Measurements from ENCODE around the gene PRKCA.
A peak's percentile ranks its signal among the peaks of the same experiment; 100 is the strongest.

PRKCA gene

GRCh38 chr17:66331038-66331816 lies 28.8 kb downstream of the PRKCA start:
- H3K4me2 ChIP-seq (ENCODE audit: low read length): no peak overlapping the region
- H3K4me1 ChIP-seq (ENCODE audit: control insufficient read depth in 1 of 2, insufficient read depth in 2 of 2, low read length in 2 of 2): no peaks in the 10 kb centered on the region

GRCh38 chr17:66335797-66336196 lies 33.4 kb downstream of the PRKCA start:
- no peak overlapping the region for H3K4me2 ChIP-seq (ENCODE audit: low read length)
- H2BK5ac ChIP-seq (ENCODE audit: low read depth, low read length, poor library complexity): no peak overlapping the region
- no peak overlapping the region for H3K9ac ChIP-seq (ENCODE audit: low read length)
- H3K27ac ChIP-seq (ENCODE audit: low read depth, low read length): no peak overlapping the region
- H4K12ac ChIP-seq (ENCODE audit: low read depth, low read length): no peak overlapping the region
- WGBS (ENCODE audit: extremely low coverage, insufficient coverage, insufficient read length): no CpG with 5 or more reads among the region's 1 CpG
- H4K8ac ChIP-seq (ENCODE audit: low read depth, low read length): no peak overlapping the region
- no peaks in the 10 kb centered on the region for H3K79me1 ChIP-seq (ENCODE audit: low read length)
- no peak overlapping the region for H4K91ac ChIP-seq (ENCODE audit: low read depth, low read length)
- H2BK12ac ChIP-seq (ENCODE audit: low read length): no peak overlapping the region
- no peaks in the 10 kb centered on the region for H3K27me3 ChIP-seq (ENCODE audit: insufficient read depth, low read length)
- H2AK5ac ChIP-seq (ENCODE audit: low read length): no peak overlapping the region
- no peak overlapping the region for H3K23ac ChIP-seq (ENCODE audit: low read length)
- H3K4me3 ChIP-seq (ENCODE audit: low read depth, low read length): no peak overlapping the region
- H3K4ac ChIP-seq (ENCODE audit: low read depth, low read length): no peak overlapping the region
- H3K4me1 ChIP-seq (ENCODE audit: control insufficient read depth in 1 of 2, insufficient read depth in 2 of 2, low read length in 2 of 2): no peaks in the 10 kb centered on the region
- H3K14ac ChIP-seq (ENCODE audit: low read length): no peak overlapping the region
- H3K18ac ChIP-seq (ENCODE audit: low read length): no peak overlapping the region
- H3K9me3 ChIP-seq (ENCODE audit: insufficient read depth, low read depth, low read length): no peaks in the 10 kb centered on the region
- H2BK120ac ChIP-seq (ENCODE audit: insufficient read depth, low read length, poor library complexity): no peak overlapping the region
- no peaks in the 10 kb centered on the region for H3K36me3 ChIP-seq (ENCODE audit: control insufficient read depth in 1 of 2, insufficient read depth in 2 of 2, low read length in 2 of 2)
- no peaks in the 10 kb centered on the region for H3K79me2 ChIP-seq (ENCODE audit: control insufficient read depth, insufficient read depth, low read length, poor library complexity)
- DNase-seq: peak in 1 of 2 donors; percentile 26
- H2AFZ ChIP-seq (ENCODE audit: insufficient read depth, low read length, poor library complexity): no peak overlapping the region

More at GRCh38 chr17:66331038-66331816, 28.8 kb downstream of the PRKCA start:
- no peak overlapping the region for H2AFZ ChIP-seq (ENCODE audit: insufficient read depth, low read length, poor library complexity)
- WGBS (ENCODE audit: extremely low coverage, insufficient coverage, insufficient read length): no CpG with 5 or more reads among the region's 8 CpGs
- no peak overlapping the region for H3K18ac ChIP-seq (ENCODE audit: low read length)
- no peaks in the 10 kb centered on the region for H3K27me3 ChIP-seq (ENCODE audit: insufficient read depth, low read length)
- H3K9ac ChIP-seq (ENCODE audit: low read length): no peak overlapping the region
- no peak overlapping the region for H3K4me3 ChIP-seq (ENCODE audit: low read depth, low read length)
- H3K14ac ChIP-seq (ENCODE audit: low read length): no peak overlapping the region
- no peaks in the 10 kb centered on the region for H3K36me3 ChIP-seq (ENCODE audit: control insufficient read depth in 1 of 2, insufficient read depth in 2 of 2, low read length in 2 of 2)
- H4K12ac ChIP-seq (ENCODE audit: low read depth, low read length): no peak overlapping the region
- H2AK5ac ChIP-seq (ENCODE audit: low read length): no peak overlapping the region
- H3K79me1 ChIP-seq (ENCODE audit: low read length): no peaks in the 10 kb centered on the region
- H4K91ac ChIP-seq (ENCODE audit: low read depth, low read length): no peak overlapping the region
- H2BK5ac ChIP-seq (ENCODE audit: low read depth, low read length, poor library complexity): no peak overlapping the region
- no peak overlapping the region for H4K8ac ChIP-seq (ENCODE audit: low read depth, low read length)
- no peak overlapping the region for H3K23ac ChIP-seq (ENCODE audit: low read length)
- H3K27ac ChIP-seq (ENCODE audit: low read depth, low read length): no peak overlapping the region
- no peak for DNase-seq
- no peak overlapping the region for H3K4ac ChIP-seq (ENCODE audit: low read depth, low read length)
- no peak overlapping the region for H2BK12ac ChIP-seq (ENCODE audit: low read length)
- no peaks in the 10 kb centered on the region for H3K79me2 ChIP-seq (ENCODE audit: control insufficient read depth, insufficient read depth, low read length, poor library complexity)
- no peak overlapping the region for H2BK120ac ChIP-seq (ENCODE audit: insufficient read depth, low read length, poor library complexity)
- no peaks in the 10 kb centered on the region for H3K9me3 ChIP-seq (ENCODE audit: insufficient read depth, low read depth, low read length)

- Histone ChIP-seq H3K9ac (ENCODE audit: low read length) (no peak overlapping the region), H3K27me3 (ENCODE audit: insufficient read depth, low read length) (no peaks in the 10 kb centered on the region), H3K4me1 (ENCODE audit: control insufficient read depth in 1 of 2, insufficient read depth in 2 of 2, low read length in 2 of 2) (no peaks in the 10 kb centered on the region), H3K9me3 (ENCODE audit: insufficient read depth, low read depth, low read length) (no peaks in the 10 kb centered on the region), H2BK12ac (ENCODE audit: low read length) (no peak overlapping the region), H2AK5ac (ENCODE audit: low read length) (no peak overlapping the region), H2BK120ac (ENCODE audit: insufficient read depth, low read length, poor library complexity) (no peak overlapping the region), H3K23ac (ENCODE audit: low read length) (no peak overlapping the region), H3K18ac (ENCODE audit: low read length) (no peak overlapping the region), H3K4me3 (ENCODE audit: low read depth, low read length) (no peak overlapping the region), H4K12ac (ENCODE audit: low read depth, low read length) (no peak overlapping the region), H3K4me2 (ENCODE audit: low read length) (no peak overlapping the region), H2AFZ (ENCODE audit: insufficient read depth, low read length, poor library complexity) (no peak overlapping the region), H2BK5ac (ENCODE audit: low read depth, low read length, poor library complexity) (no peak overlapping the region), H3K36me3 (ENCODE audit: control insufficient read depth in 1 of 2, insufficient read depth in 2 of 2, low read length in 2 of 2) (no peaks in the 10 kb centered on the region), H3K27ac (ENCODE audit: low read depth, low read length) (no peak overlapping the region), H3K79me2 (ENCODE audit: control insufficient read depth, insufficient read depth, low read length, poor library complexity) (no peaks in the 10 kb centered on the region), H3K4ac (ENCODE audit: low read depth, low read length) (no peak overlapping the region), H3K79me1 (ENCODE audit: low read length) (no peaks in the 10 kb centered on the region), H4K91ac (ENCODE audit: low read depth, low read length) (no peak overlapping the region), H3K14ac (ENCODE audit: low read length) (no peak overlapping the region), H4K8ac (ENCODE audit: low read depth, low read length) (no peak overlapping the region)
- WGBS (ENCODE audit: extremely low coverage, insufficient coverage, insufficient read length): no CpG with 5 or more reads among the region's 6 CpGs
- DNase-seq: no peak
Observed at GRCh38 chr17:66337268-66337667, 34.9 kb downstream of the PRKCA start.

- Histone ChIP-seq H4K8ac (ENCODE audit: low read depth, low read length) (no peak overlapping the region), H2BK5ac (ENCODE audit: low read depth, low read length, poor library complexity) (no peak overlapping the region), H3K14ac (ENCODE audit: low read length) (no peak overlapping the region), H3K9me3 (ENCODE audit: insufficient read depth, low read depth, low read length) (no peaks in the 10 kb centered on the region), H3K4me1 (ENCODE audit: control insufficient read depth in 1 of 2, insufficient read depth in 2 of 2, low read length in 2 of 2) (no peaks in the 10 kb centered on the region), H3K27me3 (ENCODE audit: insufficient read depth, low read length) (no peaks in the 10 kb centered on the region), H2AFZ (ENCODE audit: insufficient read depth, low read length, poor library complexity) (no peak overlapping the region), H3K4me3 (ENCODE audit: low read depth, low read length) (no peak overlapping the region), H4K12ac (ENCODE audit: low read depth, low read length) (no peak overlapping the region), H3K4ac (ENCODE audit: low read depth, low read length) (no peak overlapping the region), H3K4me2 (ENCODE audit: low read length) (no peak overlapping the region), H3K79me1 (ENCODE audit: low read length) (no peaks in the 10 kb centered on the region), H3K79me2 (ENCODE audit: control insufficient read depth, insufficient read depth, low read length, poor library complexity) (no peaks in the 10 kb centered on the region), H4K91ac (ENCODE audit: low read depth, low read length) (no peak overlapping the region), H2AK5ac (ENCODE audit: low read length) (no peak overlapping the region), H3K27ac (ENCODE audit: low read depth, low read length) (no peak overlapping the region), H2BK12ac (ENCODE audit: low read length) (no peak overlapping the region), H3K18ac (ENCODE audit: low read length) (no peak overlapping the region), H3K23ac (ENCODE audit: low read length) (no peak overlapping the region), H3K9ac (ENCODE audit: low read length) (no peak overlapping the region), H3K36me3 (ENCODE audit: control insufficient read depth in 1 of 2, insufficient read depth in 2 of 2, low read length in 2 of 2) (no peaks in the 10 kb centered on the region), H2BK120ac (ENCODE audit: insufficient read depth, low read length, poor library complexity) (no peak overlapping the region)
- DNase-seq: no peak
- no CpG with 5 or more reads among the region's 6 CpGs for WGBS (ENCODE audit: extremely low coverage, insufficient coverage, insufficient read length)
Observed at GRCh38 chr17:66337866-66338485, 35.6 kb downstream of the PRKCA start.

Data from trophoblast cell (in vitro differentiated cells and primary cell).